Stimulated activated naive CD8-positive, alpha-beta T cell treated with anti-CD3 and anti-CD28 coated beads, Interleukin-15, Interleukin-2, amounts not matched to agents 100 U/mL and 50 U/mL, for 24 hours (primary cell): ENCODE data around the gene GNAT1.
A peak's percentile ranks its signal among the peaks of the same experiment; 100 is the strongest.
"Not testable (repeated sequence)": the region's sequence is repeated elsewhere in the genome, so short reads cannot be mapped to it uniquely, and the experiment has no call there.

Source experiments
- ATAC-seq: fragments of 150-1000 bp; cut with Tn5 transposase; one replicate; pipeline ENCODE4 v1.10.0; 2021
- DNase-seq: peaks from one replicate; pipeline ENCODE4 v3.0.0; 2021

GNAT1 gene

DNA sequence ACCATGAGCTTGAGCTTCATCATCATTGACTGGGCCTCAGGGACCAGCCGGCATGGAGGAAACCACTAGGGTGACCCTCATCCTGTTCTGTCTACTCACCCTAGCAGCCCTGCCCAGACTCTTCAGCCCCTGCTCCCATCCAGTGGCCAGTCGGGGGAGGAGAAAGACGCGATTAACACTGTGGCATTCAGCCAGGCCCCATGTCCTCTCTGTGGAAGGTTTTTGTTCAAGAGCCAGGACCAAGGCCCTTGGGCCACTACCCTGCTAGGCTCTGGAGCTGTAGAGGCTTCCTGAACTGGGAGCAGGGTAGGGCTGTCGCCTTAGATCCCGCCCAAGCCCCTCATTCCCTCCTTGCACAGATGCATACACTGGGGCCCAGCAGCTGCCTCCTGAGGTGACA is 28.7 kb downstream of the GNAT1 start:
- ATAC-seq, result no peak
- DNase-seq, result no peak

DNA sequence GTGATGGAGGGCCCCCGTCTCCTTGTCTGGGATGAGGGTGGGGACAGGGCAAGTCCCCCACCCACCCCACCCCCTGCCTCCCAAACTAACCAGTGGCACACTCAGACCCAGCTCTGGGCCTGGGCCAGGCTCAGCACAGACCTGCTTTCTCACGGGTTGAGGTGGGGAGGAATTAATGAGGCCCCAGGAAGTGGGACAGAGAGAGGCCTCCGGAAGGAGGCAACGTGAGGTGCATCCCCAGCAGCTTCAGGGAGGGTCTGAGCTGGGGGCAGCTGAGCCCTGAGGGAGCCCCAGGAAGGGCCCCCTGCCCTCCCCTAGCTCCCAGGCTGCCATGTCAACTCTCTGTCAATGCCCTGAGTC is 29.6 kb downstream of the GNAT1 start:
- no peak for ATAC-seq
- DNase-seq, result no peak

DNA sequence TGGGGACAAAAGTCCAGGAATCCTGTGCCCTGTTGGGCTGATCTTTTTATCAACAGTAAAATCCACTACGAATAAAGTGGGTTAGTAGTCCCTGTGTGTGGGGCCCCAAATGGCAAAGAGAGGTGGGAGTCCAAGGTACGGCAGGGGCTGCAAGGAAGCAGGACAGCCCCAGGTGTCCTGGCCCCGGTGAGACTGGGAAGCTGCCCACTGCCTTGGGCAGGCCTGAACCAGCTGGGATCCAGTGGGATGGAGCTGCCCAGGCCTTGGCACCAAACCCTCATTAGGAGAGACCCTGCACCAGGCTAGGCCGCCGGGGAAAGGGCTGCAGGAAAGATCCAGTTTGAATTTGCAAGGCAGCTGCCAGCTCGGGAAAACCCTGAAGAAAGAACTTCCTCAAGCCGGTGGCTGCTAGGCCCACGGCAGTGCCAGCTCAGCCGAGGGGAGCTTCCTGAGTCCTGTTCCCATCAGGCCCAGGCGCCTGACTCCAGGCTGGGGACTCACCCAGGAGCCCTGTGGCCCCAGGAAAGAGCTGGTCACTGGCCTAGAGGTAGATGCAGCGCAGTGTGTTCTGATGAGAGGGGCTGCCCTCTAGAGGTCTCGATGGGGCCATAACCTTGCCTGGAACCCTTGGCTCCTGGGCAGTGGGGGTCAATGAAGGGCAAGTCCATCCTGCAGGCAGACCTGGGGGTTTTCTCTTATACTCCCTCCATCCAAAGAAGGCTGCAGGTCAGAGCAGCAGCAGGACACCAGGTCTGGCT is 30.2 kb downstream of the GNAT1 start:
- ATAC-seq (no peak), DNase-seq (no peak)

DNA sequence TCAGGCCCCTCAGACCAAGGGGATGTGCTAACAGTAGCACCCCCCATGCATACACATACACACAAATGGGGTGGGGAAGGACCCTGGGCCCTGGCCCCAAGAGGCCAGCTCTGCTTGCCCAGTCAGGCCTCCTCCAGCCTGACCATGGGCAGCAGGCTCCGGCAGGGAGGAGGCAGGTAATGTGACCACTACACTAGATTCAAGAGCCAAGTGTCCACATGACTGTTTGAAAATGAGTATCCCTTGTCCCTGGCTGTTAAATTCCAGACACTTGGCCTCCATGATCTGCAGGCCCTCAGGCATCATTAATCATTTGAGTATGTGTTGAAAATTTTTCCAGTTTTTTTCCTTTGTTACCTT is 30.7 kb downstream of the GNAT1 start:
- DNase-seq (no peak), ATAC-seq (no peak)

DNA sequence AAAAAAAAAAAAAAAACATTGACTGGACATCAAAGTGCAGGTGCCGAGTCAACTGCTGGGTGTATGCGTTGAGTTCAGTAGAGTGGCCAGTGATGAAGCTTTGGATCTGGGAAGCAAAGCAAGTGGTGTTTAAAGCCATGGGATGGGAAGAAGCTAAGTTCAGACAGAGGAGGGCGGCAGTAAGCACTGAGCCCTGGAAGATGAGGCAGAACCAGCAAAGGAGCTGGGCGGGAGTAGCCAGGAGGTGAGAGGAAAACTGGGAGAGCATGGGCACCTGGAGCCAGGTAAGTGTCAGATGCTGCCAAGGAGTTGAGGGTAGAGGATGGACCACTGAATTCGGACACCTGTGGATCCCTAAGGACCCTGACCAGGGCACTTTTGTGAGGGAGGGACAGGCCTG is 33.2 kb downstream of the GNAT1 start:
- ATAC-seq (no peak), DNase-seq (no peak)

DNA sequence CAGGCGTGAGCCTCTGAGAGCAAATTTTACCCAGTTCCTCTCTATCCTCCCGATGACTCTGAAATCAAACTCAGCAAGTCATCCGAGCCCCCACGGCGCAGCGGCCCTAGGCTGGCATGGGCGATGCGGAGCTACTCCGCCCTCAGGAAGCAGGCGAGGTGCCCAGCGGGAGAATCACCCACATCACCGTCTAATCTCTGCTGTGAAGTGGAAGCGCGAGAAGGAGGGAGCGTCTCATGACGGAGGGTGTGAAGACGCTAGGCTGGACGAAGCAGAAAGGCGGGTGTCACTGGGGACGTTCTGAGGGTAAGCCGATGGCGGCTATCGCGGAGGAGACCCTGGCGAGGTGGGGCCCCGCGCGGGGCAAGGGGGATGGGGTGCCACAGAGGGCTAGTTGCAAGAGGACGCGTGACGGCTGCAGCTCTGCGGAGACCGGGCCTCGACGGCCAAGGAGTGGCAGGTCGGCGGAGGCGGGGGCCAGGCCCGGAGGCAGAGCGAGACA is 35.5 kb downstream of the GNAT1 start:
- ATAC-seq (peak; percentile 24), DNase-seq (no peak)

DNA sequence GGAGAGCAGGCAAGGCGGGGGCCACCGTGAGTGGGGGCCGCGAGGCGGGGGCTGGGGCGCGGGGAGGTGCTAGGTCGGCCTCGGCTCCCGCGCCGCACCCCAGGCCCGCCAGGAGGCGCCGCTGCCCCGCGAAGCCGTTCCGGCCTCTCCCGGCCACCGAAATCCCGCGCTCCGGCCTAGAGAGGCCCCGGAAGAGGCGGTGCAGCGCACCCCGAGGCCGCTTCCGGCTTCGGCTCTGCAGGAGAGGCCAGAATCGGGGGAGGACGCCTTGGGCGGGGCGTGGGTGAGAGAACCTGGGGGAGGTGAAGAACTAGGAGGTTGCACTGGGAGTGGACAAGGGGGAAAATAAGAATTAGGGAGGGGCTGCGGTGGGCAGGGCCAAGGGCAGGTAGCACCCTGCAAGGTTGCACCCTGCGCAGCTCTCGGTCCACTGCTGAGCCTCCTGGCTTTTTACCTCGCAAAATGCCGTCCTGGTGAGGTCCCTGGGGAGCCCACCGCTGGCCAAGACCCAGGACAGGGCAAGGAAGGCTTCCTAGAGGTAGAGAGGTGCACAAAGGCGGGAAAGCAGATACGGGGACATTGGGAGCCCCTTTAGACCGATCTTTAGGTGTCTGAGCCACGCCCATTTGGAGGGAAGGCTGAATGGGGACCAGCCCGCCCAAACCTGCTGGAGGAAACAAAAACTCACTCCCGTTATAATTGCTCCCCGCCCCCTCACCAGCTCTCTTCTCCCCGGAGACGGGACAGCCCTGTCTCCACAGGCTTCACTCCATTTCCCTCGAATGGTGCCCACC is 36.2 kb downstream of the GNAT1 start:
- ATAC-seq, result peak; percentile 87
- peak; percentile 94 for DNase-seq

DNA sequence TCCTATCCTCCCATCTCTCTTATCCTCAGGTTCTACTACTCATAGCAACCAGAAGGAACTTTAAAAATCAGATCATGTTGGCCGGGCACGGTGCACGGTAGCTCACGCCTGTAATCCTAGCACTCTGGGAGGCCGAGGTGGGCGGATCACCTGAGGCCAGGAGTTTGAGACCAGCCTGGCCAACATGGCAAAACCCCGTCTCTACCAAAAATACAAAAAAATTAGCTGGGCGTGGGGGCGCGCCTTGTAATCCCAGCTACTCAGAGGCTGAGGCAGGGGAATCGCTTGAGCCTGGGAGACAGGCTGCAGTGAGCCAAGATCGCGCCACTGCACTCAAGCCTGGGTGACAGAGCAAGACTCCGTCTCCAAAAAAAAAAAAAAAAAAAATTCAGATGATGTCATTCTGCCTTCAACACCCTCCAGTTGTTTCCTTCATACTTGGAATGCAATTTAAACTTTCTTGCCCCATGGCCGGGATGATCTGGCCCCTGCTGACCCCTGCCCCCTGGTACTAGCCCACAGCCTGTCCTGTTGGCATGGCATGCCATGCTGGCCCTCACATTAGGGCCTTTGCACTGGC is 36.9 kb downstream of the GNAT1 start:
- not testable (repeated sequence) for DNase-seq, ATAC-seq

DNA sequence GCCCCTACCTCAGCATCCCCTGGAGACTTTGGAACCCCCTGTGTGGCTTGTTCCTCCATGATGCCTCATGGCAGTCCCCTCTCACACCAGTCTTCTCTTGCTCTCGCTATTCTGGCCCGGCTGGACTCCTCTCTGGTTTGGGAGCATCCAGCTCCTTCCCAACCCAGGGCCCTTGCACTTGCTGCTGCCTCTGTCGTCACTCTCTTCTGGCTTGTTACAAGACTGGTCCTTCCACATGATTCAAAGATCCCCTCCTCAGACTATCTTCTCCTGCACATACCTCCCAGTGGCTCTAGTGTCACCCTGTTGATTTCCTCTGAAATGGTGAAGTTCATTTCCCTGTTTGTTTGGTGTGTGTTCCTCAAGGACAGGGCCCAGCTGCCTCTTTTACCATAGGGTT is 38.1 kb downstream of the GNAT1 start:
- ATAC-seq, result no peak

DNA sequence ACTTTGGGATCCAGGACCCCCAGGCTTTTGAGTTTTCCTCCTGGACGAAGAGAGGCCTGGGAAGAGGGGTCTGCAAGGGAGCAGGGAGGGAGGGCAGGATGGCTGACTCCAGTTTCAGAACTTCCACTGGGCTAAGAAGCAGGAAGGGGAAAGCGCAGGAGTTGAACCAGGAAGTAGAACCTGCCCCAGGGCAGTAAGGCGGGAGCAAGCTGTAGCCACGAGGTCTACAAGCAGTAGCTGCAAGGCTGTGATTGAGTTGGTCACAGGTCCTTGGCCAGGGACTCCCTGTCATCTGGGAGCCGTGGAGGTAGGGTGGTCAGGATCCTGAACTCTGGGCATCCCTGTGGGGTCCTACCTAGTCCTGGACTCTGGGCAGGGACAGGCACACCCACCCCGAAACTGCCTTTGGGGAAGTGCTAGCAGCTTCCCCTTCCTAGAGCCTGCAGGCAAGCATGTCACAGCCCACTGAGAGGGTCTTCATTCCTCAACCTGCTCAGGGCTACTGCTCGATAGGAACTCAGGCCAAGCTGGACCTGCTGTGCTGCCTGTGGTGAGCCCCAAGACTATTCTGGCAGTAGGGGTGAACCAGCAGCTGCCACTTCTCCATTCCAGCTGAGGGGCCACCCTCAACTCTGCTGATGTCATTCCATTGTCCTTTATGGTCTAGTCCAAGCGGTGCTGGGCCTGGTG is 38.8 kb downstream of the GNAT1 start:
- DNase-seq (no peak), ATAC-seq (no peak)

More for the DNA sequence above, 38.1 kb downstream of the GNAT1 start:
- DNase-seq, result no peak

DNA sequence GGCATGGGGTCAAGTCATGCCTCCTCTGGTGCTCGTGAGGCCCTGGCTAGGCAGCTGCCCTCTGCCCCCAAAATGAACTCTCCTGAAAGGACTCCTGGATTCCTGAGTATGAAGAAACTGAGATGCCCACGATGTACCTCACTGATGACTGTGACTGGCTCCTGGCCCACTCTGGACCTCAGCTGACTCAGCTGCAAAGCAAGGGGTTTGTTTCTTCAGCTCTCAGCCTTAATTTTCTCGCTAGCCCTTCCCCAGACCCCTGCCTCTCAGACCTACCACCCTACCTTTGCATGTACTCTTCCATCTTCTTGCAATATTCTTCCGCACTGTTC is 39.4 kb downstream of the GNAT1 start:
- ATAC-seq, result no peak
- no peak for DNase-seq

DNA sequence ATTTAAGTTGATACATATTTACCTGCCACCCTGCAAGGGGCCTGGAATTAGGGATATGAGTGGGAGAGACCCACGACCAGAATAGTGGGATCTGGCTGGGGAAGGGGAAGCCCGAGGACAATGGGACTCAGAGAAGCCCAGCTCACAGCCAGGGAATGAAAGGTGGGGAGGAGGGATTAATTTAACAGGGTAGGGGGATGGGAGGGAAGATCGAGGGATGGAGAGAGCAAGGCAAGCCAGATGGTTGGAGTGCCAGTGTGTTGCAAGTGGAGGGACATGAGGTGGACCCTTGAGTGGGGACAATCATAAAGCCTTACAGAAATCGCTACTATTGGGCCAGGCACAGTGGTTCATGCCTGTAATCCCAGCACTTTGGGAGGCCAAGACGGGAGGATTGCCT is 40.2 kb downstream of the GNAT1 start:
- DNase-seq, result no peak
- ATAC-seq, result no peak

DNA sequence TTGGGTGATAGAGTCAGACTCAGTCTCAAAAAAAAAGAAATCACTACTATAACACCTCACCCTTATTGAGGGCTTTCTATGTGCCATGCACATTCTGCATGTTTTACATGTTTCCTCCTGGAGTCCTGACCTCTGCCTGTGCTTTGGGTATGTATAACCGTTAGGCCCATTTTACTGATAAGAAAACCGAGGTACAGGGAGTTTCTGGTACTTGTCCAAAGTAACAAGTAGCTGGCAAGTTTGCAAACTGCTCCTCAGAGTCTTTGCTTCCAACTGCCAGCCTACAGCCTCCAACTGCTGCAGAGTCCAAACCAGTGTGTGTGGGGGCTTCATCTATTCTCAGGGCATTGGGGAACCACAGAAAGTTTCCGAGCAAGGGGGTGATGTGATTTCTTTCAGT is 40.9 kb downstream of the GNAT1 start:
- DNase-seq (no peak), ATAC-seq (no peak)

DNA sequence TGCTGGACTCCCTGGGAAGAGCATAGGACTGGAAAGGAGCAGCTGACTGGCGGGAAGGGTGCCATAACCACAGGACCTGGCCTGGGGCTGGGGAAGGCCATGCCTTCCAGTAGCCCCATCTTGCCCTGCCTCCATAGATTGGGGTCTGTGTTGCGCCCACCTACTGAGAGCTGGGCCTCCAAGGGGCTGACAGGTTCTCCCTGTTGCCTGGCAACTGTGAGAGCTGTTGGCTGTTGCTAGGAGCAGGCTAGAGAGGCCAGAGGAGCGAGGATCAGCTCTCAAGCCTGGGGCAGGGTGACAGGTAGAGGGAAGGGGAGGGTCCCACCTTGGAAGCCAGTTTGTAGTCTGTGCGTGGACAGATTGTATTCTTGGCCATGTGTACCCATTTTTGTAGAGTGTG is 41.8 kb downstream of the GNAT1 start:
- ATAC-seq (no peak), DNase-seq (no peak)

DNA sequence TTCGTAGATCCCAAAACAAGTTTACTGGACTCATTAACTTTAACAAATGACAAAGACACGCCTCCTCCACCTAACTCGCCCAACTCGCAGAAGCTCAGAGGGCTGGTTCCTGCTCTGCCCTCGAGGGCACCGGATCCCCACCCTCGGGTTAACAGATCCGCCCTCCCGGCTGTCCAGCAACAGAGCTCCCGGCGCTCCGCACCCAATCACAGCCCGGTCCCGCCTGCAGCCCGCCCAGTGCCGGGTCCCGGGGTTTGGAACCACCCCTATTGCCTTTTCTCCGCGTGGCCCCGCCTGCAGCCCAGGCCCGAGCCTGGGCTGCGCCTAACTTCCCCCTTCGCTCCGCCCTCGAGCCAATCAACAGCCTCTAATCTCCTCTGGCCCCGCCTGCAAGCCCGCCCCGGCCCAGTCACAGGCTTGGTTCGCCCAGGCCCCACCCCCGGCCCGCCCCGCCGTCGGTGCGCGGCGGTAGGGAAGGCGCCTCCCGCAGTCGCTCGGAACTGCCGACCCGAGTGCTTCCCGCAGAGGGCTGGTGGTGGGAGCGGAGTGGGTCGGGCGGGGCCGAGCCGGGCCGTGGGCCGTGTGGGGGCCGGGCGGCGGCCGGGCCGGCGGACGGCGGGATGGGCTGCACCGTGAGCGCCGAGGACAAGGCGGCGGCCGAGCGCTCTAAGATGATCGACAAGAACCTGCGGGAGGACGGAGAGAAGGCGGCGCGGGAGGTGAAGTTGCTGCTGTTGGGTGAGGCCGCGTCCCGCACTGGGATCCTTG is 44.5 kb downstream of the GNAT1 start, which contains the start of gene GNAI2:
TSS of gene GNAI2 (plus strand) at position 489 of the 768 bp plus-strand sequence. CDS start at position 621, 132 bp downstream.
- ATAC-seq (peak; percentile 95), DNase-seq (peak; percentile 99)

DNA sequence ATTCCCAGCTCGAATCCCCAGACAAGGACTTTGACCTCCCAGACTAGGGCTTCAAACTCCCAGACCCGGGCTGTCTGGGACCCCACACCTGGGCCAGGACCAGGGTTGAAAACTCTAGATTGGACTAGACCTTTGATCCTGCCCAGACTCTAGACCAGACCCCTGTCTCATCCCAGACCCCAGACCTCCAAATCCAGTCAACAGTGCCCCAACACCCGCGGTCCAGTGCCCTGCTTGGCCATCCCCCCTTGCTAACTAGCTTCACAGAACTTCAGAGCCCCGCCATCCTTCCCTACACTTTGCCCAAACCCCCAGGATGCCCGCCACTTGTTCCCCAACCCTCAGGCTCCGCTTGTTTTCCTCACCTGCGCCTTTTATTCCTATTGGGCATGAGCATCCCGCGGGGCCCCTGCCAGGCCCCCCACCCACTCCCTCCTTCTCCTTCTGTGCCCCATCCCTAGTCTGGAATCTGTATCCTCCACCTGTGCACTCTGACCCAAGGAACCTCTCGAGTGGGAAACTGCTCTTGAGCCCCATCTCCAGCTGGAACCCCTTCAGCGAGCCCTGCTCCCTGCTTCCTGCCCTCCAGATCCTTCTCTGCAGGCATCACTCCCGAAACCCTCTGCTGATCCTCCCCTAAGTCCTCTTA is 45.2 kb downstream of the GNAT1 start:
- no peak for DNase-seq
- no peak for ATAC-seq

DNA sequence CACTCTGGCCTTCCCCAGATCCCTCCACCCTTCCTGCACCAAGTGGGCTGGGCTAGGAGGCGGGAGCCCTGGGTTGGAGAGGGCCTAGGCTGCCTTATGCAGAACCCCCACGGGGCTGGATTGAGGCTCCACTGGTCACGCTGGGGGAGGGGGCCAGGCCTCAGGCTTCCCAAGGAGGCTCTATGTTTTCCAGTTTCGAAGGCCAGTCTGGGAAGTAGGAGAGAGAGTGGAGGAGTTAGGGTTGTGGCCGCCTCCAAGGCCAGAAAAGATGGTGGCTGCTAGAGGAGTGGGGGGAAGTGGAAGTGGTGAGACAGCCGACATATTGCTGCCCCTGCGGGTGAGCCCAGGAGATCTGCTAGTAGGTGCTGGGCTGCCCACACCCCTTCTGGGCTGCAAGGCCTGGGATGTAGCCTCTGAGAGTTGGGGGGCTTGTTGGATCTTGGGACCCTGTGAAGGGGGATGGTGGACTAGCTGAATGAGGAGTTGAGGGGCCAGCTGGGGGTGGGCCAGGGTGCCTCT is 45.8 kb downstream of the GNAT1 start:
- DNase-seq (peak; percentile 51), ATAC-seq (no peak)

DNA sequence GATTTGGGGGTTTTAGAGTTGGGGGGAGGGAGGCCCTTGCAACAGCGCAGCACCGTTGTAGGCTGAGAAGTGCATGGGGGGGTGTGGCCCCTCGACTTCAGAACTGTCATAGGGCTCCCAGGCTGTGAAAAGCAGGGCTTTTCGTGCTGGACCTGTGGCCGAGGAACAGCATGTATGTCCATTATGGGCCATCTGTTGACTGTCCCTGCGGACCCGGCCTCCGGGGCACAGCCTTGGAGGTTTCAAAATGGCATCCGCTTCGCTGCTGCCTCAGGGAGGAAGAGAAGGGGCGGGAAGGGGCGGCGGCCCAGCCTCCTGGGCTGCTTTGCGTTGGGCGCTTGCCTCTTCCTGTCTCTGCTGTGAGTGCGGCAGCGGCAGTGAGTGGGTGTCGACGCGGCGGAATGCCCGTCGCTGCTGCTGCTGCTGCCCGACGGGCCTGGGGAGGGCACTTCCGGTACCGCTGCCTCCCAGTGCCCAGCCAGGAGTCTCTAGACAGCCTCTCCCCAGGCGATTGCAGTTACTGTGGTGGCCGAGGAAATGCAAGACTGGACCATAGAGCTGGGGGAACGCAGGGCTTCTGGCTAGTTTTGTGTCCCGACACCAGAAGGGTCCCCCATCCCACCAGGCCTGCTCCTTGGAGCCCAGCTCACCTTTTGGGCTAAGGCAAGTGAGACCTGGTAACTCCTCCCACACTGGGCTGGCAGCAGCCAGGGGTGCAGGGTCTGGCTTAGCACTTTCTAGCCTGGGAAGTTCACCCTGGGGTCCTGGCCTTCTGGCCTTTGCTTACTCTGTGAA is 46.5 kb downstream of the GNAT1 start:
- DNase-seq (peak; percentile 89), ATAC-seq (peak; percentile 57)

DNA sequence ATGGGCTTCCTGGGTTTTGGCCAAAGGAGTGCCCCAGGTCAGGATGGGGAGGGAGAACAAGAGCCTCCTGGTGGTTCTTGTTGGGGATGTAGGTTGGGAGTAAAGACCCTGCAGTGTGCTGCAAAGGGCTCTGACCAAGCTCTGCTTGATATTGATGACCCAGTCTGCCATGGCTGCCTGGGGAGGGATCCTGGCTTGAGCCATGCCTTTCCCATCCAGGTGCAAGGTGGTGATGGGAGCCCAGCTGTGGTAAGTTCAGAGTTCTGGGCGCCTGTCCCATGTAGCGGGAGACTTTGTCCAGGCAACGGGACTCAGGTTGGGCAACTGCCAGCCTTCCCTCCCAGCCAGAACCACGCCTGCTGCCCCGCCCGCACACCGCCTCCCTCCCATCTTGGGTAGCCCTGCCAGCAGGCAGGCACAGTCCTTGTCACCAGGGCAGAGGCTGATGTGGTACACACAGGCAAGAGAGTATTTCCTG is 47.2 kb downstream of the GNAT1 start:
- DNase-seq (no peak), ATAC-seq (no peak)

DNA sequence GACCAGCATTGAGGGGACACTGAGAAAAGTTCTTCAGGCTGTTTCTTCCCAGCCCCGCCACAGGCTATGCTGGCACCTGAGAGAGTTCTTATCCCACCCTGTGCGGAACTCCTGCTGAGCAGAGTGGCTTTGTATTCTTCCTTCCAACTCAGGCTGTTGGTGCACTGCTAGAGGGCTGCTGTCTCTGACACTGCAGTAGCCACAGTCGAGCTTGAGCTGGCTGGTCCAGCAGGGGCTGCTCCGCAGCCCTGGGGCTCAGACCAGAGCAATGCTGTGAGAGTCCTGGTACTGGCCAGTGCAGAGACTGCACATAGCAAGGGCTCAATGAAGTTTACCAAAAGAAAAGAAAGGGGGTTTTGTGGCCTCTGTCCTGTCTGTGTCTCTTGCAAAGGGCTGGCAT is 48.2 kb downstream of the GNAT1 start:
- no peak for DNase-seq
- ATAC-seq, result no peak
